NCI-H345 (cell line): Measurements from ENCODE around the gene PLEKHM3.
"Not testable (repeated sequence)": the region's sequence is repeated elsewhere in the genome, so short reads cannot be mapped to it uniquely, and the experiment has no call there.

Experiments used
- DNase-seq: peaks from one replicate; lab custom pipeline; 2025; lab: John Stamatoyannopoulos, UW

Gene PLEKHM3

DNA sequence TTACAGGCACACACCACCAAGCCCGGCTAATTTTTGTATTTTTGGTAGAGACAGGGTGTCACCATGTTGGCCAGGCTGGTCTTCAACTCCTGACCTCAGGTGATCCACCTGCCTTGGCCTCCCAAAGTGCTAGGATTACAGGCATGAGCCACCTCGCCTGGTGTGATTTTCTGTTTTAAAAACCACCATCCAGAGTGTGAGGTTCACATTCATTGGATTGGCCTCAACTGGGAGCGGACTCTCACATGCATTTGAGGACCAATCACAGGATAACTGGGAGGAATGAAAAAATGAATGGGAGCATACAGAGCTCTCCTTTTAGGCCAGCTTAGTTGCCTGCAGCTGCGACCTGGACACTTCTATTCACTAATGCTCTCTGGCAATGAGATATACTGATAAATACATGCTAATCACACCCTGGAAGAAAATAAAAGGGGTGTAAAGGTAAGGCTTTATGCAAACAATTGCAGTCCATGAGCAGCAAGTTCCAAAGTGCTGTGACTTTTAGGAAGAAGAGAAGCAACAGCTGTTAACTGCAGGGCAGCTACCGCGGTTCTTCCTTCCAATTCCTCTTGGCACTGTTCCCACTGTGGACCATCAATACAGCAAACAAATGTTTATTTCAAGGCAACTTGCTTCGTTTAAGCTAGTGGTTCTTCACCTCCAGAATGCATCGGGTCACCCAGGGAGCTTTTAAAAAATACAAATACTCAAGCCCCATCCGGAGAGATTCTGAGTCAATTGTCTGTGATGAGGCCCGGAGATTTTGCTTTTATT lies 206.1 kb downstream of the PLEKHM3 start:
- peak; percentile 45 for DNase-seq

DNA sequence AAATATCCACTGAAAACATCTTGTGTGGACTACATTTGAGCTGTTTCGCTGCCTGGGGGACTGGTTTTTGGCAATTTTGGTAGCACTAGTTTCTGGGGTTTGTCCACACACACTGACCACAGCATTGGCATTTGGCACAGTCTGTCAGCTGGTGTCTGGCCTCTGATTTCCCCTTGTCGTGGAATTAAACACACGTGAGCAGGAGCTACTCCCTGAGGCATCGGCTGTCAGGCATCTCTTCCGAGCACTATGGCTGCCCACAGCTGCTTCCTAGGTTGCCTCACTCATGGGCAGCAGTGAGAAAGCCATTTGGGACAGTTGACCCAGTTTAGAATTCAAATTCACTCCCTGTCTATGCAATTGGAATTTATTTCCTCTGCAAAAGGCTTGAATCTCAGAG lies 208.8 kb downstream of the PLEKHM3 start:
- no peak for DNase-seq

DNA sequence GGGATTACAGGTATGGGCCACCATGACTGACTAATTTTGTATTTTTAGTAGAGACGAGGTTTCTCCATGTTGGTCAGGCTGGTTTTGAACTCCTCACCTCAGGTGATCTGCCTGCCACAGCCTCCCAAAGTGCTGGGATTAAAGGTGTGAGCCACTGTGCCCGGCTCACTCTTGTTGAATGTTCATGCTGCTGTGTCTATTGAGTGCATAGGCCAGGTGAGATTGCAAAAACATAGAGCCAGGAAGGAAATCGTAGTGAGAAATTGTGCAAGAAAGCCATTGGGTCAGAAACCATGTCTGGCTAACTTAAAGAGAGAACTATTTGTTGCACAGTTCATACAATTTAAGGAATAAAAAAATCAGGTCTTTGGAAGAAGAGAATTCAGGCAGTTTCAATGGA lies 210.1 kb downstream of the PLEKHM3 start:
- no peak for DNase-seq

DNA sequence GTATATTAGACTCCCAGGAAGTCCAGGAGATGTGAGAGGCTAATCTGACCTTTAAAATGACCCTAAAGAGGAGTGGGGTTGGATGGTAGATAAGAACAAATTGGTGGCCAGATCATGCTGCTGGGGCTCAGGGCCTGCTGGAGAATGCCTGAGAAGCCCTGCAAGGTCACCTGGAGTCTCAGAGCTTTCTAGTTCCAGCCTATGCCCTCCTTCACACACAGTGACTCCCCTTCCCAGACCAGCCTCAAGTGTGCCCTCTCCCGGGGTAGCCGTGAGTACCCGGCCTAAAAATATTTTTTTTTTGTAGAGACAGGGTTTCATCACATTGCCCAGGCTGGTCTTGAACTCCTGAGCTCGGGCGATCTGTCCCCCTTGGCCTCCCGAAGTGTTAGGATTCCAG lies 211.4 kb downstream of the PLEKHM3 start:
- DNase-seq: no peak

DNA sequence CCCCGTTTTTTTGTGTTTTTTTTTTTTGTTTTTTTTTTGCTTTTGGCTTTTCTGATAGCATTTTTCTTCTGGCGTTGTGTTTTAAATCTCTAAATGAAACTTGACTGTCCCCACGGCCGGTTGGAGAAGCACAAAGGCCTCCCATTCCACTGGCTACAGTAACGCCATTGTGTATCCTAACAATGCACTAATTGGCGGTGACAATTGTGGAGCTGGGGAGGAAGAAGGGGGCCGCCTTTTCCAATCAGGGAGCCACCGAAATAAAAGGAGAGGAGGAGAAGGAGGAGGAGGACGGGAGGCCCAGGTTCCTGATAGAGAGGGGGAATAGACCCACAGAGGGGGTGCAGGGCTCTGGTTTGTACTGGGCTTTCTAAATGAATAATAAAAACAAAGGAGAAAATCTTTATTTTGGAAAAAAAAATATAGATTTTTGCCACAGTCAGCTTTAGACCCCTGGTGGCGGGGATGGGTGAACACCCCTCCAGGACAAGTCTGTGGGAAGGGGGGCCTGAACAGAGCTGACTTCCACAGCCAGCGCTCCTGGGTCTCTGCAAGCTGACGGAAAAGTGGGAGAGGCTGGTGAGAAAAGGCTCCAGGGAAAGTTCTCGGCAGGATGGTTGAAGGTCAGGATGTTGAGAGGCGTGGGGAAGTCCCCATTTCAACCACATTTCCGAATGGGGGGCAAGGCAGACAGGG lies 212.0 kb downstream of the PLEKHM3 start:
- no peak for DNase-seq

DNA sequence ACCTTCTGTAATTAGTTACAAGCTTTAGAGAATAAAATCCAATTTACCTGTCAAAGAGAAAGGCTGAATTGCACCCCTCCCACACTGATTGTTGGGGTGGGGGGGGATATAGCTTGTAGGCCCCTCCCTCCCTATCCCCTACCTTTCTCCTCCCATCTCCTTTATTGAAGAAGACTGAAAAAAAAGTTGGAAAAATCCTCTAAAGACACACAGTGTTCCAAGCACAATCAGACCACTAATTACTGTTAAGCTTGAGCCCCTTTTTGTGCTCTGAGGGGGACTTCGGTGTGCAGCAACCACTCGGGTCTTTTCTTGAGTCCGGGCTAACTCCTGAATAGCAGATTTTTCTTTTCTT lies 212.6 kb downstream of the PLEKHM3 start:
- DNase-seq: no peak

DNA sequence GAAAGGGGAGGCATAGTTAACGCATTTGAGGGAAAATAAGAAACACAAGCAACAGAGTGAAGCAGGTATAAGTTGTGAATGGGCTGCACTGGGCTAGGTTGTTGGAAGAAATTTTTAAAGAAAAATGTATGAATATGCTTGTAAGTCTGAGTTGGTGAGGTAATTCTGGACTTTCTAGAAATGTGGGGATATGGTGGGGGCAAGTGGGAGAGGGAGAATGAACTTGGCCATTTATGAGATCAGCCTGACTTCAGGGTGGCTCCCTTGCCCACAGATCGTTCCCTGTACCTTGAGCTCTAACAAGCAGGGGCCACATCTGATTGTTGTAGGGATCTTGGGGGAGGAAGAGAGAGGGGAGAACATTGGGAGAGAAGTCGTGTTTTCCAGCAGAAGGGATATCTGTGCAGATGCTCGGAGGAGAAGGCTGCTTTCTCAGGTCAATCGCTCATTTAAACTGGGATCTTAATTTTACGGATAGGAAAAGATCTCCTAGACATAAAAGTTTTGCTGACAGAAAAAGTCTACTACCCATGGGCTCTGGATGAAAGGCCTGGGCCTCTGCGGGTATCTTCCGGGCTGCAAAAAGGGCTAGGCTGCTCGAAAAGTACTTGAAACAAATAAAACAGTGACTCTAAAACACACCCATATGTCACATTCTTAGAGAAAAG lies 213.1 kb downstream of the PLEKHM3 start:
- no peak for DNase-seq

DNA sequence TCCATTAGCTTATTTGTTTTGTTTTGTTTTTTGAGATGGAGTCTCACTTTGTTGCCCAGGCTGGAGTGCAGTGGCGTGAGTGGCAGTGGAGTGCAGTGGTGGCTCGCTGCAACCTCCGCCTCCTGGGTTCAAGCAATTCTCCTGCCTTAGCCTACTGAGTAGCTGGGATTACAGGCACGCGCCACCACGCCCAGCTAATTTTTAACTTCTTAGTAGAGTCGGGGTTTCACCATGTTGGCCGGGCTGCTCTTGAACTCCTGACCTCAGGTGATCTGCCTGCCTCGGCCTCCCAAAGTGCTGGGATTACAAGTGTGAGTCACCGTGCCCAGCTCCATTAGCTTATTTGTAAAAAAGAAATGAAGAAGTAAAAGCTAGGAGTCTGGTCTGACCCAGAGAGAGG lies 213.7 kb downstream of the PLEKHM3 start:
- not testable (repeated sequence) for DNase-seq

DNA sequence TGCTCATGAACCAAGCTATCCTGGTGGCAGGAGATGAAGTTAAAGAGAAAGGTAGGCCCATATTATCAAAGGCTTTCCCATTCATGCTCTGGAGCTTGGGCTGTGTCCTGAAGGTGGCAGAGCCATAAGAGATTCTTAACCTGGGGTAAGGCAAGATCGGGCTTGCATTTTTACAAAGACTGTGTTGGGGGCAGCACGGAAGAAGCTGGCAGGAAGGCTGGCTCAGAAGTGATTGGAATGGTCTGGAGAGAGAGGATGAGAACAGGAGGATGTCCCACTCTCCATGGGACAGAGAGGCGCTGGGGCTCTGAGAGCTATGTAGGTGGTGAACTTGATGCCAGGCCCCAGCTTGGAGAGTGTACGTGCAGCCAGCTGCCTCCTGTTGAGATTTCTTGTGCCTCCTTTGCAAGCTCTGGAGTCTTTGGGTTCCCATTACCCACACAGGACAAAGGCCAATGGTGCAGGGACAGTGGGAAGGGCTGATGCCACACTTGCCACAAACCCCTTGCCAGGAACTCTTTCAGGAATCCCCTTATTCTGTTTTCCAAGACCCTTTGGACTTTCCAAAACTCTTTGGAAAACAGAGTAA lies 215.0 kb downstream of the PLEKHM3 start:
- DNase-seq: no peak

DNA sequence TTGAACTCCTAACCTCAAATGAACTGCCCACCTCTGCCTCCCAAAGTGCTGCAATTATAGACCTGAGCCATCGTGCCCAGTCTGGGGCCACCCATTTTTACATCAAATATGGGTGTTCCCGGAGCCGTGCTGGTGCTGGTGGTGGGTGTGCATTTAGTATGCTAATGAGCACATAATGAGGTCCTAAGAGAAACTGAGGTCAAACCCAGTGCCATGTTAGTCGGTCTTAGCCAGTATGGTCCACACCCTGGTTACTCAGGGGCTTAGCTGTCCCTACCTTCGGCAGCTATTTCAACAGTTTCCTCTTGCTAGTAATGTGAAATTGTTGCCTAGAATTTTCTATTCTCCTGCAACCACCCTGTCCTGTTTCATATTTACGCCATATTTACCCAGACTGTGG lies 217.2 kb downstream of the PLEKHM3 start:
- DNase-seq: no peak

DNA sequence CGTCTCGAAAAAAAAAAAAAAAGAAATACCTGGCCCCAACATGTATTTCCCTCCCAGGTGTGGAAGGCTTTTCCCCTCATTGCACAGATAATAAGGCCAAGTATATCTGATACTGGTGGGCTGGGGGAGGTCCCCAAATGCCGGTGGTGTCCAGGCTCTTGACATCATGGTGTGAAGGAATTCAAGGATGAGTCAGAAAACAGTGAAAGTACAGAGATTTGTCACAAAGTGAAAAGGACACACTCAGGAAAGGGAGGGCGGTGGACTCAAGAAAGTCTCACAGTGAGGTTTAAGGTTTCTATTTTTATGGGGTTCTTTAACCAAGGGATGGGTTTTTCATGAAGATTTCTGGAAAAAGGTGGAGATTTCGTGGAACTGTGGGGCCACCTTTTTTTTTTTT lies 217.8 kb downstream of the PLEKHM3 start:
- DNase-seq: no peak

DNA sequence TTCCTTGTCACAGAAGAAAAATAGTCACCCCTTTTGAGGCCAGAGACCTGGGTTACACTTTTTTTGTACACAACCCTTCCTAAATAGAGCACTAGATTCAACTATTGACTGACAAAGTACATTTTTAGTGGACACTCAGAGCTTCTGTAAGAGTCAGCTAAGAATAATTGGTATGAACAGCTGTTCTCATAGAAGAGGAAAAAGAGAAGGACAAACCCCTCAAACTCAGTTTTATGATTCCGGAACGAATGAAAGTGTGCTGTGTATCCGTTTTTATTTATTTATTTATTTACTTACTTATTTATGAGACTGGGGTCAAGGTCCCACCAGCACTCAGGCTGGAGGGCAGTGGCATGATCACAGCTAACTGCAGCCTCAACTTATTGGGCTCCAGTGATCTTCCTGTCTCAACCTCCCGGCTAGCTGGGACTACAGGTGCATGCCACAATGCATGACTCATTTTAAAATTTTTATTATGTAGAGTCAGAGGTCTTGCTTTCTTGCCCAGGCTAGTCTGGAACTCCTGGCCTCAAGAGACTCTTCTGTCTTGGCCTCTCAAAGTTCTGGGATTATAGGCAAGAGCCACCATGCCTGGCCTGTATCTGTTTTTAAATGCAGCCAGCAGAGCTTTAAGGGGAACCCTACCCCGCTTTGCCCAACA lies 219.6 kb downstream of the PLEKHM3 start:
- DNase-seq: no peak

DNA sequence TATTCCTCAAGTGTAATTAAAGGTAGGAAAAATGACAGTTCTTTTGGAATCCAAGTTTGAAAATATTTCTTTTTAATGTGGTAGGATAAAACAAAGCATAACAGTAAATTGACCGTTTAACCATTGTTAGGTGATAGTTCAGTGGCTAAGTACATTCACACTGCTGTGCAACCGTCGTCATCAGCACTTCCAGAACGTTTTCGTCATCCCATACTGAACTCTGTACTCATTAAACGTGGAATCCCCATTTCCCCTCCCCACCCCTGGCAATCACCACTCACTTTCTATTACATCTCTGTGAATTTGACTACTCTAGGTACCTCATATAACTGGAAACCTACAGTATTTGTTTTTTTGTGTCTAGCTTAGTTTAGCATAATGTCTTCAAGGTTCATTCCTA lies 222.7 kb downstream of the PLEKHM3 start:
- DNase-seq: no peak

DNA sequence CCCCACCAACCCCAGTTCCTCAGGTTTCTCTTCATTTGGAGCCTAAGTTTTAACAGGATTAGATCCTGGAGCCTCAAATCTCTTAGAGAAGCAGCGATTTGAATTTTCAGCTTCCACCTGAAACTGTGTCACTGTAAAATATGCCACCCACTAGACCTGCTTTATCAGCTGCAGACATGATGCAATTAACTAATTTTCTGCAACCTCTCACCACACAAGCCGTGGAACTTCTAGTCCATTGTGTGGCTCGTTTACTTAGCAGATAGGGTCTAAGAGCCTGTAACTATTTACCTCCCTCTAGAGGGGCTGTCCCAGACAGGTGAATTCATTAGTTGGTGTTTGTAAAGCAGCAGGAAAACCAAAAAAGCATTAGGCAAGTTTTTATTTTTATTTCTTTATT lies 224.1 kb downstream of the PLEKHM3 start:
- DNase-seq: peak; percentile 58

DNA sequence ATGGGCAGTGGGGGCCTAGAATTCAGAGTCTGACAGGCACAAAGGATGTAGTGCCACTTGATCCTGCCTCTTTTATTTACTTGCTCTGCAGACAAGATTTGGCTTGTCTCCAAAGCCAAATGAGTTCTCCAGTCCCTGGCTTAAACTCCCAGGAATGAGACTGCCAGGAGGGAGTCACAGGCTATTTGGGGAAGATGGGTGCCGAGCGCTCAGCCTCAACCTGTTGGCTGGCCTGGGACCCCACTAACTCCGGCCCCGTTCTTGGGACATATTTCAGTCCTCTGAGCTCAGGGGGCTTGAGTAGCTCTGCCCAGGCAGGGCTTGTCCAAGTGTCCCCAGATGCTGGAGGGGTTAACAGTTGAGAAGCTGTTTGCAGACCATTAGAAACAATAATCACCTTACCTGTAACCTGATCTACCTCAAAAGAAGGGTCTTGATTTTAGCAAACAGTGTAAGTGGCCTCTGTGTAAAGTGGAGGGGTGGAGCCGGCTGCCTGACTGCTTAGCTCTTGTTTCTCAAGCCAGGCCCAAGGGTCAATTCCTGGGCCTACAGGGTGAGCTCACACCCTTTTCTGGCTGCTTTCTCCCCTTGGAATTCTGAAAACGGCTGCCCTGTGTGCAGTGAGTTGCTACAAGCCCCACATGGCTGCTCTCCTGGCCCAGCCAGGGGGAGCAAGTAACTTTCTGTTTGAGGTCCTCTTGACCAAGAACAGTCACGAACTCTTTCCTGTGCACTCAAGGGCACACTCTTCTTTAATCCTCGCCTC lies 228.6 kb downstream of the PLEKHM3 start:
- DNase-seq: peak; percentile 88

DNA sequence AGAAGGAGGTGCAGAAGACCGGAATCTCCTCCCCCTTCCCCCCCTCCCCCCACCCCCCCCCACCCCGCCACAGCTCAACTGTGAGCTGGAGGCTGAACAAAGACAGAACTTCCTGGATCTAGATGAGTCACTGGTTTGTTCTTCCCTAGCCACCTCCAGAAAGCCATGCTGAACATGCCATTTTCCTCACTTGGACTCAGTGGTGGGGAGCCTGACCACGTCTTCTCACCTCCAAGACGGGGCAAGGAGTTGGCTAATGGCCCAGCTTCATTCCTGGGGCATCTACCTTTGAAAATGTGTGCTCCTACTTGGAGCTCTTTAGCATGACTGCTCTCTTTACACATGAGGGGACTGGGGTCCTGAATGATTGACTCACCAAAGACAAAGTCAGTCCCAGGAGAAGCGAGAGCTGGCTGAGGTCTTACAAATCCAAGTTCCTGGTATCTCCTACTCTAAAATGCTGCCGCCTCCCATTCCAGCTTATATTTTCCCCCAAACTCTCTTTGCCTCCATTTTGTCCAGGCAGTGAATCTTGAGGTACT lies 233.0 kb downstream of the PLEKHM3 start:
- DNase-seq: no peak

DNA sequence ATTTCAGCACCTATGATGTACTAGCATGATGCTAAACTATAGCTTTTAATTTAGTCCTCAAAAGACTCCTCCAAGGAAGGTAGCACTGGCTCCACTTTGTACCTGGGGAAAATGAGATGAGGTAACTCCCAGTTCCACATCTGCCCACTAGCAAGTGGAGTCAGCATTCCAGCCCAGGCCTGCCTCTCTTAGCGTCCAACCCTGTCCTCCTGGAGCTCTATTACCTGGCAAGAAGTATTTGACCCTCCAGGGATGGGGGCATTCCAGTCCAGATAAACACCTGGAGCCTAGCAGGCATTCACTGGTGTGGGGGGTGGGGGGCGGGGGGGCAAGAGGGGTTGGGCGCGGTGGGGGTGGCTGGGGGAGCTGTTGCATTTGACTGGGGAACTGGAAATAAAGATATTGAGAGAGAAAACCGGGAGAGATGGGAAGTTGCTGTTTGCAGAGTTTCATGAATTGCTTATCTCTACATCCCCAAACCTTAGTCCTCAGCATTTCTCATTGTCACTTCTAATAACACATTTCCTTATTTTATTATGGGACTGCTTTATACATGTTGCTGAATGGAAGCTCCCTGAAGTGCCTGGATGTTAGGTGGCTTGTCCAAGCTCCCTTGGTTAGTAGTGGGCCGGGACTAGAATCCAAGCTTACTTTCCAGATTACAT lies 233.6 kb downstream of the PLEKHM3 start:
- DNase-seq: no peak

DNA sequence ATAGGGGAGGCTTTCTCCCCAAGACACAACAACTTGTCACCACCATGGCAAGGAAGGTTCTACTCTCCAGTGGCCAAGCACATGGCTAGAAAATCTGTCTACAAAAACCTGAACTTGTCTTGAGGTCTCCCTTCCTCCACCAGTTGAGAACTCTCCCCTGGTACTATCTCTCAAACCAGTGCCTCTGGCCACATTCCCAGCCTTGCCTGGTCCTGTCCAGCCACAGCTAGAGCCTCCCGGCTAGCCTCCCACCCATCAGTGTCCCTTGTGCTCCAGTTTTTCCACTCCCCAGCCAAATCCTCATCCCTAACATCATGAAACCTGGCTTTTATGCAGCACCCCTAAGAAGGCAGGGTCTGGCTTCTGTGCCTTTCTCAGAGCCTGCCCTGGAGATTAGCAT lies 234.4 kb downstream of the PLEKHM3 start:
- DNase-seq: no peak

DNA sequence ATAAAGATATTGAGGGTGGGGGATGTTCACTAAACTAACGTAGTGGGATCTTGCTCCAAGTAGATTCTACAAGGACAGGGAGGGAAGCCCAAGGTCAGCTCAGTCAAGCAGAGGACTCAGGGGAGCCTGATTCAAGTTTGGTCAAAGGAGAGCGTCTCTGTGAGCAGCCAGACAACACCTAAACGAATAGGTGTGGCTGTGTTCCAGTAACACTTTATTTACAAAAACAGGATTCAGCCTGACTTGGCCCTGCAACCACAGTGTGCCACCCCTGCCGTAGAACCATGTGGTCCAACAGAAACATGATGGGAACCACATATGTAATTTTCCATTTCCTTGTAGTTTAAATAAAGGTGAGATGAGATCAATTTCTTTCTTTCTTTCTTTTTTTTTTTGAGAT lies 237.5 kb downstream of the PLEKHM3 start:
- no peak for DNase-seq

DNA sequence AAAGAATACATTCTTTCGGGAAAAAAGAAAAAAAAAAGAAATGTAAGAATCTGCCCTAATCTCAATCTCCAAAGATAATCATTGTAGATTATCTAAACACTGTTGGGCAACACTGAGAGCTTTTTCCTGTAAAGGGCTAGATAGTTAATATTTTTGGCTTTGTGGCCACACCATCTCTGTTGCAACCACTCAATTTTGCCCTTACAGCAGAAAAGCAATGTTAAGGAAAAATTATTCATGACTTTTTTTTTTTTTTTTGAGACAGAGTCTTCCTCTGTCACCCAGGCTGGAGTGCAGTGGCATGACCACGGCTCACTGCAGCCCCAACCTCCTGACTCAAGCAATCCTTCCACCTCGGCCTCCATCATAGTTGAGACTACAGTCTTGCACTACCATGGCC lies 238.3 kb downstream of the PLEKHM3 start:
- no peak for DNase-seq

DNA sequence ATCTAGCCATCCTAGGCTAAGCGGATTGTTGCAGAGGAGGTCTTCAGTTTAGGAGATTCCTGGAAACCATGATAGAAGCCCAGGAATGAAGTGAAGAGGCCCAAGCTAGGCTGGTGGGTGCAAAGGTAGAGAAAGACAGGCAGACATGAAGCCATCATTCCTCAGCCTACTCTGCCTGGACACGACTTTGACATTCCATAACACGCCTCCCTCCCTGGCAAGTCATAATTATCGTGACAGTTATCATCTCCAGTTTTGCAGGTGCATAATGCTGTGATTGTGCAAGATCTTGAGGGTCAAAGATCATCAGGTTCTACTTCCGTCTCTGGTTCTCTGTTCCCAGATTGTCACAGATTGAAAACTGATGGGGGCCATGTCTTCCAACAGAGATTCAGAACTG lies 240.4 kb downstream of the PLEKHM3 start:
- DNase-seq: no peak
